SK-N-MC (cell line): ENCODE measurements around the gene STARD13.

Source experiments
- DNase-seq: peaks from one replicate; pipeline ENCODE4 v3.0.0-alpha.2; 2011; ENCODE audit warnings: low read depth, low spot score
- H3K27ac ChIP-seq: fragments of 200-600 bp; sonication (generic); 2 replicates; pipeline ENCODE4 v1.5.1; 2016; ENCODE audit warnings: mixed run types
- H3K36me3 ChIP-seq: fragments of 200-600 bp; sonication (generic); 2 replicates; pipeline ENCODE4 v1.6.1; 2017; ENCODE audit warnings: antibody characterized with exemption, low read length, mixed read lengths; ENCODE audit not compliant: insufficient read depth
- H3K4me3 ChIP-seq: fragments of 200-600 bp; sonication (generic); 2 replicates; pipeline ENCODE4 v1.5.1; 2016
- H3K9ac ChIP-seq: fragments of 200-600 bp; sonication (generic); 2 replicates; pipeline ENCODE4 v1.8.0; 2017; ENCODE audit warnings: mixed run types, mixed read lengths; ENCODE audit not compliant: insufficient read length
- H3K9me3 ChIP-seq: fragments of 200-600 bp; sonication (generic); 2 replicates; pipeline ENCODE4 v1.6.1; 2017; ENCODE audit warnings: low read depth, mild to moderate bottlenecking, antibody characterized with exemption, low read length, moderate library complexity, mixed read lengths
- EZH2 ChIP-seq: fragments of 200-600 bp; sonication (generic); IDR thresholded peaks from one replicate; pipeline ENCODE4 v1.6.1; 2017; ENCODE audit warnings: antibody characterized with exemption
- FOXP2 ChIP-seq: optimal IDR thresholded peaks from 2 replicates; pipeline ENCODE3; 2011; ENCODE audit warnings: mild to moderate bottlenecking, moderate library complexity; ENCODE audit not compliant: insufficient read depth; ENCODE audit errors: extremely low read length, control extremely low read depth
- POLR2AphosphoS5 ChIP-seq: IDR thresholded peaks from 2 replicates; pipeline ENCODE4 v1.6.1; 2012; ENCODE audit warnings: mild to moderate bottlenecking, low read depth, low read length, borderline replicate concordance

The STARD13 gene

GRCh38 chr13:33322965-33323668 is 37.6 kb upstream of the STARD13 start:
- Histone ChIP-seq H3K36me3 (no peaks in the 10 kb centered on the region), H3K9ac (no peak overlapping the region), H3K27ac (no peak overlapping the region), H3K4me3 (no peak overlapping the region), H3K9me3 (no peaks in the 10 kb centered on the region)
- TF ChIP-seq EZH2 (no peak), FOXP2 (no peak), POLR2AphosphoS5 (no peak)
- no peak for DNase-seq

- Histone ChIP-seq H3K27ac (no peak overlapping the region), H3K9ac (no peak overlapping the region), H3K4me3 (no peak overlapping the region), H3K9me3 (no peaks in the 10 kb centered on the region), H3K36me3 (no peaks in the 10 kb centered on the region)
- no peak for DNase-seq
- no peak for TF ChIP-seq FOXP2
- TF ChIP-seq POLR2AphosphoS5, result no peak
- no peak for TF ChIP-seq EZH2
Observed at GRCh38 chr13:33322543-33322809, 36.9 kb upstream of the STARD13 start.

GRCh38 chr13:33321686-33322542 is 36.4 kb upstream of the STARD13 start:
- Histone ChIP-seq H3K4me3 (no peak overlapping the region), H3K9me3 (no peaks in the 10 kb centered on the region), H3K36me3 (no peaks in the 10 kb centered on the region), H3K9ac (no peak overlapping the region), H3K27ac (no peak overlapping the region)
- DNase-seq, result no peak
- TF ChIP-seq EZH2 (no peak), POLR2AphosphoS5 (no peak)

GRCh38 chr13:33319859-33320258 is 34.3 kb upstream of the STARD13 start:
- DNase-seq, result no peak
- no peak overlapping the region for H3K9ac ChIP-seq
- TF ChIP-seq FOXP2, result no peak
- TF ChIP-seq POLR2AphosphoS5, result no peak
- no peak for TF ChIP-seq EZH2
- H3K36me3 ChIP-seq, result no peaks in the 10 kb centered on the region
- H3K4me3 ChIP-seq, result no peak overlapping the region
- H3K27ac ChIP-seq, result no peak overlapping the region
- H3K9me3 ChIP-seq, result no peaks in the 10 kb centered on the region

- H3K9ac ChIP-seq, result no peak overlapping the region
- H3K36me3 ChIP-seq, result no peaks in the 10 kb centered on the region
- no peak overlapping the region for H3K4me3 ChIP-seq
- DNase-seq, result no peak
- H3K9me3 ChIP-seq, result no peaks in the 10 kb centered on the region
- TF ChIP-seq EZH2, result no peak
- TF ChIP-seq FOXP2, result no peak
- no peak for TF ChIP-seq POLR2AphosphoS5
- no peak overlapping the region for H3K27ac ChIP-seq
Observed at GRCh38 chr13:33318744-33319143, 33.2 kb upstream of the STARD13 start.

GRCh38 chr13:33318037-33318436 is 32.5 kb upstream of the STARD13 start:
- no peak overlapping the region for H3K9ac ChIP-seq
- no peaks in the 10 kb centered on the region for H3K36me3 ChIP-seq
- DNase-seq, result no peak
- no peak overlapping the region for H3K27ac ChIP-seq
- H3K9me3 ChIP-seq, result no peaks in the 10 kb centered on the region
- no peak overlapping the region for H3K4me3 ChIP-seq
- no peak for TF ChIP-seq FOXP2
- TF ChIP-seq POLR2AphosphoS5, result no peak
- no peak for TF ChIP-seq EZH2

GRCh38 chr13:33316890-33317289 is 31.3 kb upstream of the STARD13 start:
- H3K9ac ChIP-seq, result no peak overlapping the region
- no peak overlapping the region for H3K27ac ChIP-seq
- no peaks in the 10 kb centered on the region for H3K9me3 ChIP-seq
- H3K36me3 ChIP-seq, result no peaks in the 10 kb centered on the region
- no peak for DNase-seq
- no peak for TF ChIP-seq FOXP2
- H3K4me3 ChIP-seq, result no peak overlapping the region

GRCh38 chr13:33313504-33313903 is 27.9 kb upstream of the STARD13 start:
- Histone ChIP-seq H3K36me3 (no peaks in the 10 kb centered on the region), H3K4me3 (no peak overlapping the region), H3K27ac (no peak overlapping the region), H3K9me3 (no peaks in the 10 kb centered on the region), H3K9ac (no peak overlapping the region)
- TF ChIP-seq FOXP2 (no peak), POLR2AphosphoS5 (no peak), EZH2 (no peak)
- DNase-seq, result no peak

GRCh38 chr13:33312861-33313212 is 27.3 kb upstream of the STARD13 start:
- H3K9me3 ChIP-seq, result no peaks in the 10 kb centered on the region
- no peak overlapping the region for H3K4me3 ChIP-seq
- no peaks in the 10 kb centered on the region for H3K36me3 ChIP-seq
- no peak for TF ChIP-seq EZH2
- no peak for TF ChIP-seq POLR2AphosphoS5
- TF ChIP-seq FOXP2, result no peak
- H3K27ac ChIP-seq, result no peak overlapping the region
- no peak for DNase-seq
- no peak overlapping the region for H3K9ac ChIP-seq
